Measurements from ENCODE around the gene USP17L22.
"Not testable (repeated sequence)": the region's sequence is repeated elsewhere in the genome, so short reads cannot be mapped to it uniquely, and the experiment has no call there.

The USP17L22 gene, protein sequence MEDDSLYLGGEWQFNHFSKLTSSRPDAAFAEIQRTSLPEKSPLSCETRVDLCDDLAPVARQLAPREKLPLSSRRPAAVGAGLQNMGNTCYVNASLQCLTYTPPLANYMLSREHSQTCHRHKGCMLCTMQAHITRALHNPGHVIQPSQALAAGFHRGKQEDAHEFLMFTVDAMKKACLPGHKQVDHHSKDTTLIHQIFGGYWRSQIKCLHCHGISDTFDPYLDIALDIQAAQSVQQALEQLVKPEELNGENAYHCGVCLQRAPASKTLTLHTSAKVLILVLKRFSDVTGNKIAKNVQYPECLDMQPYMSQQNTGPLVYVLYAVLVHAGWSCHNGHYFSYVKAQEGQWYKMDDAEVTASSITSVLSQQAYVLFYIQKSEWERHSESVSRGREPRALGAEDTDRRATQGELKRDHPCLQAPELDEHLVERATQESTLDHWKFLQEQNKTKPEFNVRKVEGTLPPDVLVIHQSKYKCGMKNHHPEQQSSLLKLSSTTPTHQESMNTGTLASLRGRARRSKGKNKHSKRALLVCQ

DNA sequence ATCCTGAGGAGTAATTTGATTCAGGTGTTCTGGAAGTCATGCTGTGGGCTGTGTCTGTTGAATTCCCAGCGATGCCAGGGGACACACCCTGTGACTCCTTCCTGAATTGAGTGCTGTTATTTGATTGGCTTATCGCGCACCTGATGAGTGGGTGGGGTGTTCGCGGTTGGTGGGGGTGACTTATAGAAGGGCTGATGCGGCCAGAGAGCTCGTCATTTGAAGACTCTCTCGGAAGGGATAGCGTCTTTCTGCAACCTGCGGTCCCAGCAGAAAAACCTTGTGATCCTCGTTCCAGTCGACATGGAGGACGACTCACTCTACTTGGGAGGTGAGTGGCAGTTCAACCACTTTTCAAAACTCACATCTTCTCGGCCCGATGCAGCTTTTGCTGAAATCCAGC, at the start of gene USP17L22:
USP17L22 (plus strand) TSS at position 301 of the 400 bp plus-strand sequence; CDS start at position 301, 0 bp downstream.
- DNase-seq, result not testable (repeated sequence)

DNA sequence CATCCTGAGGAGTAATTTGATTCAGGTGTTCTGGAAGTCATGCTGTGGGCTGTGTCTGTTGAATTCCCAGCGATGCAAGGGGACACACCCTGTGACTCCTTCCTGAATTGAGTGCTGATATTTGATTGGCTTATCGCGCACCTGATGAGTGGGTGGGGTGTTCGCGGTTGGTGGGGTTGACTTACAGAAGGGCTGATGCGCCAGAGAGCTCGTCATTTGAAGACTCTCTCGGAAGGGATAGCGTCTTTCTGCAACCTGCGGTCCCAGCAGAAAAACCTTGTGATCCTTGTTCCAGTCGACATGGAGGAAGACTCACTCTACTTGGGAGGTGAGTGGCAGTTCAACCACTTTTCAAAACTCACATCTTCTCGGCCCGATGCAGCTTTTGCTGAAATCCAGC, 47.6 kb upstream of the USP17L22 start, which contains the start of gene USP17L12:
USP17L12 (plus strand) TSS at position 301 of the 400 bp plus-strand sequence; CDS start at position 301, 0 bp downstream.
- DNase-seq, result not testable (repeated sequence)

DNA sequence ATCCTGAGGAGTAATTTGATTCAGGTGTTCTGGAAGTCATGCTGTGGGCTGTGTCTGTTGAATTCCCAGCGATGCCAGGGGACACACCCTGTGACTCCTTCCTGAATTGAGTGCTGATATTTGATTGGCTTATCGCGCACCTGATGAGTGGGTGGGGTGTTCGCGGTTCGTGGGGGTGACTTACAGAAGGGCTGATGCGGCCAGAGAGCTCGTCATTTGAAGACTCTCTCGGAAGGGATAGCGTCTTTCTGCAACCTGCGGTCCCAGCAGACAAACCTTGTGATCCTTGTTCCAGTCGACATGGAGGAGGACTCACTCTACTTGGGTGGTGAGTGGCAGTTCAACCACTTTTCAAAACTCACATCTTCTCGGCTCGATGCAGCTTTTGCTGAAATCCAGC, 42.8 kb upstream of the USP17L22 start, which contains the start of gene USP17L13:
USP17L13 (plus strand) TSS at position 301 of the 400 bp plus-strand sequence; CDS start at position 301, 0 bp downstream.
- not testable (repeated sequence) for DNase-seq

DNA sequence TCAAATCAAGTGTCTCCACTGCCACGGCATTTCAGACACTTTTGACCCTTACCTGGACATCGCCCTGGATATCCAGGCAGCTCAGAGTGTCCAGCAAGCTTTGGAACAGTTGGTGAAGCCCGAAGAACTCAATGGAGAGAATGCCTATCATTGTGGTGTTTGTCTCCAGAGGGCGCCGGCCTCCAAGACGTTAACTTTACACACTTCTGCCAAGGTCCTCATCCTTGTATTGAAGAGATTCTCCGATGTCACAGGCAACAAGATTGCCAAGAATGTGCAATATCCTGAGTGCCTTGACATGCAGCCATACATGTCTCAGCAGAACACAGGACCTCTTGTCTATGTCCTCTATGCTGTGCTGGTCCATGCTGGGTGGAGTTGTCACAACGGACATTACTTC, 37.2 kb upstream of the USP17L22 start:
- not testable (repeated sequence) for DNase-seq

DNA sequence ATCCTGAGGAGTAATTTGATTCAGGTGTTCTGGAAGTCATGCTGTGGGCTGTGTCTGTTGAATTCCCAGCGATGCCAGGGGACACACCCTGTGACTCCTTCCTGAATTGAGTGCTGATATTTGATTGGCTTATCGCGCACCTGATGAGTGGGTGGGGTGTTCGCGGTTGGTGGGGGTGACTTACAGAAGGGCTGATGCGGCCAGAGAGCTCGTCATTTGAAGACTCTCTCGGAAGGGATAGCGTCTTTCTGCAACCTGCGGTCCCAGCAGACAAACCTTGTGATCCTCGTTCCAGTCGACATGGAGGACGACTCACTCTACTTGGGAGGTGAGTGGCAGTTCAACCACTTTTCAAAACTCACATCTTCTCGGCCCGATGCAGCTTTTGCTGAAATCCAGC, 33.3 kb upstream of the USP17L22 start, which contains the start of gene USP17L15:
USP17L15 (plus strand) TSS at position 301 of the 400 bp plus-strand sequence; CDS start at position 301, 0 bp downstream.
- not testable (repeated sequence) for DNase-seq

DNA sequence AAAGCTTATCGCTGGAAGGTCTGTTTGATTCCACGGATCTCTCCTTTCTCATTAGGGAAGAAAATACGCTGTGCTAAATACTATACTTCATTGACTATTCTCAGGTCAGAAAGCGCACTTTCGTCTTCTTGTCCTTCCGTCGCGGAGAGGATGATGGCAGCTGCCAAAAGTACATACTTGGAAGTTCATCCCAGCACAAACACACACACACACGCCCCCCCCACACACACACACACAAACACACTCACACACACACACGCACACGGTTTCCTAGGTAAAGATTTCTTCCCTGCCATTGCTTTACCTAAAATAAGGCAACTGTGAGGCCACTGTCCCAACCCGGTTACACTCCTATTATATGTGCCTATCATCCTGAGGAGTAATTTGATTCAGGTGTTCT, 29.0 kb upstream of the USP17L22 start:
- DNase-seq, result not testable (repeated sequence)

DNA sequence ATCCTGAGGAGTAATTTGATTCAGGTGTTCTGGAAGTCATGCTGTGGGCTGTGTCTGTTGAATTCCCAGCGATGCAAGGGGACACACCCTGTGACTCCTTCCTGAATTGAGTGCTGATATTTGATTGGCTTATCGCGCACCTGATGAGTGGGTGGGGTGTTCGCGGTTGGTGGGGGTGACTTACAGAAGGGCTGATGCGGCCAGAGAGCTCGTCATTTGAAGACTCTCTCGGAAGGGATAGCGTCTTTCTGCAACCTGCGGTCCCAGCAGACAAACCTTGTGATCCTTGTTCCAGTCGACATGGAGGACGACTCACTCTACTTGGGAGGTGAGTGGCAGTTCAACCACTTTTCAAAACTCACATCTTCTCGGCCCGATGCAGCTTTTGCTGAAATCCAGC, 23.8 kb upstream of the USP17L22 start, which contains the start of gene USP17L17:
USP17L17 (plus strand) TSS at position 301 of the 400 bp plus-strand sequence; CDS start at position 301, 0 bp downstream.
- not testable (repeated sequence) for DNase-seq

DNA sequence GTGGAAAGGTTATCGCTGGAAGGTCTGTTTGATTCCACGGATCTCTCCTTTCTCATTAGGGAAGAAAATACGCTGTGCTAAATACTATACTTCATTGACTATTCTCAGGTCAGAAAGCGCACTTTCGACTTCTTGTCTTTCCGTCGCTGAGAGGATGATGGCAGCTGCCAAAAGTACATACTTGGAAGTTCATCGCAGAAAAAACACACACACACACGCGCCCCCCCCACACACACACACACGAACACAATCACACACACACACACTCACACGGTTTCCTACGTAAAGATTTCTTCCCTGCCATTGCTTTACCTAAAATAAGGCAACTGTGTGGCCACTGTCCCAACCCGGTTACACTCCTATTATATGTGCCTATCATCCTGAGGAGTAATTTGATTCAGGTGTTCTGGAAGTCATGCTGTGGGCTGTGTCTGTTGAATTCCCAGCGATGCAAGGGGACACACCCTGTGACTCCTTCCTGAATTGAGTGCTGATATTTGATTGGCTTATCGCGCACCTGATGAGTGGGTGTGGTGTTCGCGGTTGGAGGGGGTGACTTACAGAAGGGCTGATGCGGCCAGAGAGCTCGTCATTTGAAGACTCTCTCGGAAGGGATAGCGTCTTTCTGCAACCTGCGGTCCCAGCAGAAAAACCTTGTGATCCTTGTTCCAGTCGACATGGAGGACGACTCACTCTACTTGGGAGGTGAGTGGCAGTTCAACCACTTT, 19.3 kb upstream of the USP17L22 start, which contains the start of gene USP17L18:
USP17L18 (plus strand) TSS at position 678 of the 728 bp plus-strand sequence; CDS start at position 678, 0 bp downstream.
- not testable (repeated sequence) for DNase-seq

DNA sequence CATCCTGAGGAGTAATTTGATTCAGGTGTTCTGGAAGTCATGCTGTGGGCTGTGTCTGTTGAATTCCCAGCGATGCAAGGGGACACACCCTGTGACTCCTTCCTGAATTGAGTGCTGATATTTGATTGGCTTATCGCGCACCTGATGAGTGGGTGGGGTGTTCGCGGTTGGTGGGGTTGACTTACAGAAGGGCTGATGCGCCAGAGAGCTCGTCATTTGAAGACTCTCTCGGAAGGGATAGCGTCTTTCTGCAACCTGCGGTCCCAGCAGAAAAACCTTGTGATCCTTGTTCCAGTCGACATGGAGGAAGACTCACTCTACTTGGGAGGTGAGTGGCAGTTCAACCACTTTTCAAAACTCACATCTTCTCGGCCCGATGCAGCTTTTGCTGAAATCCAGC, 14.3 kb upstream of the USP17L22 start, which contains the start of gene USP17L19:
USP17L19 (plus strand) TSS at position 301 of the 400 bp plus-strand sequence; CDS start at position 301, 0 bp downstream.
- not testable (repeated sequence) for DNase-seq

DNA sequence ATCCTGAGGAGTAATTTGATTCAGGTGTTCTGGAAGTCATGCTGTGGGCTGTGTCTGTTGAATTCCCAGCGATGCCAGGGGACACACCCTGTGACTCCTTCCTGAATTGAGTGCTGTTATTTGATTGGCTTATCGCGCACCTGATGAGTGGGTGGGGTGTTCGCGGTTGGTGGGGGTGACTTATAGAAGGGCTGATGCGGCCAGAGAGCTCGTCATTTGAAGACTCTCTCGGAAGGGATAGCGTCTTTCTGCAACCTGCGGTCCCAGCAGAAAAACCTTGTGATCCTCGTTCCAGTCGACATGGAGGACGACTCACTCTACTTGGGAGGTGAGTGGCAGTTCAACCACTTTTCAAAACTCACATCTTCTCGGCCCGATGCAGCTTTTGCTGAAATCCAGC, 9.6 kb upstream of the USP17L22 start, which contains the start of gene USP17L20:
USP17L20 (plus strand) TSS at position 301 of the 400 bp plus-strand sequence; CDS start at position 301, 0 bp downstream.
- not testable (repeated sequence) for DNase-seq

DNA sequence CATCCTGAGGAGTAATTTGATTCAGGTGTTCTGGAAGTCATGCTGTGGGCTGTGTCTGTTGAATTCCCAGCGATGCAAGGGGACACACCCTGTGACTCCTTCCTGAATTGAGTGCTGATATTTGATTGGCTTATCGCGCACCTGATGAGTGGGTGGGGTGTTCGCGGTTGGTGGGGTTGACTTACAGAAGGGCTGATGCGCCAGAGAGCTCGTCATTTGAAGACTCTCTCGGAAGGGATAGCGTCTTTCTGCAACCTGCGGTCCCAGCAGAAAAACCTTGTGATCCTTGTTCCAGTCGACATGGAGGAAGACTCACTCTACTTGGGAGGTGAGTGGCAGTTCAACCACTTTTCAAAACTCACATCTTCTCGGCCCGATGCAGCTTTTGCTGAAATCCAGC, 4.8 kb upstream of the USP17L22 start, which contains the start of gene USP17L21:
USP17L21 (plus strand) TSS at position 301 of the 400 bp plus-strand sequence; CDS start at position 301, 0 bp downstream.
- DNase-seq, result not testable (repeated sequence)

DNA sequence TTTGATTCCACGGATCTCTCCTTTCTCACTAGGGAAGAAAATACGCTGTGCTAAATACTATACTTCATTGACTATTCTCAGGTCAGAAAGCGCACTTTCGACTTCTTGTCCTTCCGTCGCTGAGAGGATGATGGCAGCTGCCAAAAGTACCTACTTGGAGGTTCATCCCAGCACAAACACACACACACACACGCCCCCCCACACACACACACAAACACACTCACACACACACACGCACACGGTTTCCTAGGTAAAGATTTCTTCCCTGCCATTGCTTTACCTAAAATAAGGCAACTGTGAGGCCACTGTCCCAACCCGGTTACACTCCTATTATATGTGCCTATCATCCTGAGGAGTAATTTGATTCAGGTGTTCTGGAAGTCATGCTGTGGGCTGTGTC, 4.3 kb downstream of the USP17L22 start:
- DNase-seq, result not testable (repeated sequence)
